H1 (cell line): ENCODE data around the gene LEMD1. TPM values are rescaled to one million over a fixed set of nuclear protein-coding genes. Genes with fewer than 3 reads are reported as not detected.
A peak's percentile ranks its signal among the peaks of the same experiment; 100 is the strongest.

Source experiments
- CTCF ChIA-PET: fragments of 300-600 bp; sonication (Branson Sonifier 250); formaldehyde crosslinking; loops from one replicate; lab custom pipeline; 2021; ENCODE audit not compliant: partially characterized antibody; lab: Charles Lee
- POLR2A ChIA-PET: fragments of 300-600 bp; sonication (Branson Sonifier 250); formaldehyde crosslinking; loops from one replicate; lab custom pipeline; 2021; ENCODE audit warnings: inconsistent platforms; ENCODE audit not compliant: partially characterized antibody; lab: Charles Lee
- DNase-seq, 2 experiments: peaks; one replicate each; pipeline versions ENCODE4 v3.0.0 to v3.0.0-alpha.2; 2010 to 2022; ENCODE audit warnings: low spot score in 2 of 2, low read depth in 1 of 2, mixed read lengths in 1 of 2
- FAIRE-seq: peaks from 2 replicates; lab custom pipeline; 2011; peaks lifted over from hg19 to GRCh38; lab: Jason Lieb, UNC
- H2AFZ ChIP-seq: 2 replicates; pipeline ENCODE4 v1.8.1; 2012; ENCODE audit warnings: low read length, inconsistent platforms
- H2AK5ac ChIP-seq: 2 replicates; pipeline ENCODE4 v1.6.1; 2013; ENCODE audit warnings: low read depth, low read length
- H2BK120ac ChIP-seq: replicated peaks from 2 replicates; pipeline ENCODE3; 2013; ENCODE audit warnings: low read depth, low read length, inconsistent platforms
- H2BK12ac ChIP-seq: 2 replicates; pipeline ENCODE4 v1.6.1; 2013; ENCODE audit warnings: low read depth, low read length
- H2BK15ac ChIP-seq: 2 replicates; pipeline ENCODE4 v1.6.1; 2013; ENCODE audit warnings: low read length
- H2BK20ac ChIP-seq: 2 replicates; pipeline ENCODE4 v1.6.1; 2013; ENCODE audit warnings: low read length
- H2BK5ac ChIP-seq: 2 replicates; pipeline ENCODE4 v1.6.1; 2013; ENCODE audit warnings: low read depth, low read length
- H3K14ac ChIP-seq: 2 replicates; pipeline ENCODE4 v1.6.1; 2013; ENCODE audit warnings: inconsistent platforms; ENCODE audit not compliant: insufficient read length
- H3K18ac ChIP-seq: 2 replicates; pipeline ENCODE4 v1.6.1; 2013; ENCODE audit warnings: low read length; ENCODE audit errors: extremely low read depth
- H3K23ac ChIP-seq: 2 replicates; pipeline ENCODE4 v1.6.1; 2013; ENCODE audit warnings: inconsistent platforms; ENCODE audit not compliant: insufficient read length
- H3K23me2 ChIP-seq: 2 replicates; pipeline ENCODE4 v1.6.1; 2013; ENCODE audit warnings: low read depth, low read length
- H3K27ac ChIP-seq: 2 replicates; pipeline ENCODE4 v1.6.1; 2011; ENCODE audit warnings: low read depth, low read length, inconsistent platforms
- H3K27me3 ChIP-seq, 4 experiments: replicated peaks in 1 of 4; 1 replicate in 1 of 4; 2 replicates in 3 of 4; pipeline versions ENCODE4 v1.6.1 to v1.8.1; 2011 to 2013; ENCODE audit warnings: low read length in 3 of 4, mild to moderate bottlenecking in 3 of 4, inconsistent platforms in 2 of 4, mixed read lengths in 2 of 4, moderate library complexity in 1 of 4; ENCODE audit not compliant: control insufficient read depth in 3 of 4, insufficient read depth in 3 of 4; ENCODE audit errors: extremely low read depth in 1 of 4
- H3K36me3 ChIP-seq, 4 experiments: 2 replicates each; pipeline versions ENCODE4 v1.6.1 to v1.8.1; 2011 to 2013; ENCODE audit warnings: mild to moderate bottlenecking in 4 of 4, low read length in 3 of 4, moderate library complexity in 2 of 4, control low read depth in 1 of 4, inconsistent platforms in 1 of 4; ENCODE audit not compliant: insufficient read depth in 4 of 4, control insufficient read depth in 2 of 4
- H3K4ac ChIP-seq: replicated peaks from 2 replicates; pipeline ENCODE3; 2013; ENCODE audit warnings: low read length, low read depth, mixed read lengths, inconsistent platforms; ENCODE audit not compliant: insufficient read length
- H3K4me1 ChIP-seq, 4 experiments: replicated peaks in 1 of 4; 1 replicate in 1 of 4; 2 replicates in 3 of 4; pipeline versions ENCODE4 v1.6.1 to v1.8.1; 2011 to 2013; ENCODE audit warnings: low read length in 3 of 4, inconsistent platforms in 2 of 4, mixed read lengths in 1 of 4; ENCODE audit not compliant: insufficient read depth in 4 of 4, control insufficient read depth in 3 of 4
- H3K4me2 ChIP-seq, 2 experiments: 2 replicates each; pipeline versions ENCODE4 v1.6.1 to v1.8.1; 2011 to 2013; ENCODE audit warnings: low read depth in 2 of 2, low read length in 2 of 2, control low read depth in 1 of 2, inconsistent platforms in 1 of 2, mild to moderate bottlenecking in 1 of 2; ENCODE audit not compliant: insufficient read depth in 1 of 2
- H3K4me3 ChIP-seq, 4 experiments: fragments of 200-600, 300-600 bp in 1 of 4; sonication (generic), shearing (Covaris generic), sonication (Bioruptor Twin) in 1 of 4; 2 replicates each; pipeline versions ENCODE4 v1.5.1 to v1.8.1; 2011 to 2016; ENCODE audit warnings: low read length in 4 of 4, low read depth in 3 of 4, control low read depth in 2 of 4, inconsistent platforms in 2 of 4, mild to moderate bottlenecking in 2 of 4, mixed read lengths in 1 of 4, moderate library complexity in 1 of 4; ENCODE audit not compliant: insufficient read depth in 2 of 4; ENCODE audit errors: extremely low read depth in 1 of 4
- H3K56ac ChIP-seq: replicated peaks from 2 replicates; pipeline ENCODE3; 2013; ENCODE audit warnings: low read depth, mild to moderate bottlenecking, mixed read lengths, low read length, inconsistent platforms; ENCODE audit not compliant: insufficient read length
- H3K79me1 ChIP-seq: 2 replicates; pipeline ENCODE4 v1.6.1; 2013; ENCODE audit warnings: low read depth, low read length, control low read depth
- H3K79me2 ChIP-seq, 2 experiments: 2 replicates each; pipeline versions ENCODE4 v1.6.1 to v1.8.1; 2012 to 2013; ENCODE audit warnings: low read length in 2 of 2, mild to moderate bottlenecking in 2 of 2, inconsistent platforms in 1 of 2; ENCODE audit not compliant: insufficient read depth in 2 of 2, control insufficient read depth in 1 of 2
- H3K9ac ChIP-seq, 4 experiments: replicated peaks in 1 of 4; 1 replicate in 1 of 4; 2 replicates in 3 of 4; pipeline versions ENCODE4 v1.6.1 to v1.8.1; 2011 to 2013; ENCODE audit warnings: low read depth in 3 of 4, low read length in 3 of 4, control low read depth in 2 of 4, mild to moderate bottlenecking in 2 of 4, moderate library complexity in 2 of 4, inconsistent platforms in 1 of 4; ENCODE audit errors: extremely low read depth in 1 of 4
- H3K9me3 ChIP-seq, 2 experiments: 2 replicates each; pipeline versions ENCODE4 v1.6.1 to v1.8.1; 2012 to 2013; ENCODE audit warnings: mild to moderate bottlenecking in 2 of 2, moderate library complexity in 2 of 2, control low read depth in 1 of 2, inconsistent platforms in 1 of 2, low read depth in 1 of 2, low read length in 1 of 2, mixed read lengths in 1 of 2; ENCODE audit not compliant: insufficient read depth in 2 of 2
- H4K20me1 ChIP-seq, 2 experiments: replicated peaks in 1 of 2; 2 replicates each; pipeline versions ENCODE3 to v1.8.1; 2011 to 2013; ENCODE audit warnings: inconsistent platforms in 2 of 2, low read length in 2 of 2, mild to moderate bottlenecking in 1 of 2; ENCODE audit not compliant: insufficient read depth in 2 of 2, control insufficient read depth in 1 of 2
- H4K5ac ChIP-seq: 2 replicates; pipeline ENCODE4 v1.6.1; 2013; ENCODE audit warnings: low read length, low read depth, mixed read lengths, inconsistent platforms; ENCODE audit not compliant: insufficient read length
- H4K8ac ChIP-seq: 2 replicates; pipeline ENCODE4 v1.8.0; 2013; ENCODE audit warnings: mild to moderate bottlenecking, moderate library complexity, low read length, inconsistent platforms; ENCODE audit not compliant: insufficient read depth; ENCODE audit errors: extremely low read depth
- H4K91ac ChIP-seq: replicated peaks from 2 replicates; pipeline ENCODE3; 2013; ENCODE audit warnings: low read length, mixed read lengths, inconsistent platforms; ENCODE audit not compliant: insufficient read length
- CBX5 ChIP-seq: fragments of 300-800, 300-1000 bp; sonication (generic); IDR thresholded peaks from 2 replicates; pipeline ENCODE4 v1.7.1; 2016; ENCODE audit warnings: antibody characterized with exemption, low read length, low read depth
- CHD2 ChIP-seq: IDR thresholded peaks from 2 replicates; pipeline ENCODE4 v1.6.1; 2012; ENCODE audit warnings: low read length, improper control_type of control experiment
- GTF2F1 ChIP-seq: IDR thresholded peaks from 2 replicates; pipeline ENCODE4 v1.6.1; 2012; ENCODE audit warnings: low read depth, low read length, improper control_type of control experiment, borderline replicate concordance
- RAD21 ChIP-seq, 2 experiments: IDR thresholded peaks in 1 of 2; conservative IDR thresholded peaks in 1 of 2; 2 replicates each; pipeline ENCODE4 v1.6.1; 2011; ENCODE audit warnings: low read depth in 2 of 2, low read length in 2 of 2, improper control_type of control experiment in 1 of 2, inconsistent platforms in 1 of 2, mild to moderate bottlenecking in 1 of 2, moderate library complexity in 1 of 2
- RBBP5 ChIP-seq: IDR thresholded peaks from 2 replicates; pipeline ENCODE4 v1.7.1; 2012; ENCODE audit warnings: low read depth, mild to moderate bottlenecking, inconsistent platforms, low read length, moderate library complexity, borderline replicate concordance
- SP1 ChIP-seq: IDR thresholded peaks from 2 replicates; pipeline ENCODE4 v1.6.1; 2011; ENCODE audit warnings: low read depth, low read length
- TCF12 ChIP-seq: IDR thresholded peaks from 2 replicates; pipeline ENCODE4 v1.6.1; 2011; ENCODE audit warnings: low read depth, mild to moderate bottlenecking, low read length
- WGBS, 2 experiments: shearing (Covaris generic) in 1 of 2; methylation state at CpG; one replicate each; pipeline versions ENCODE4 v1.1.6 to v1.1.7; 2013 to 2015; ENCODE audit warnings: low lambda C conversion rate in 2 of 2, mixed read lengths in 2 of 2, inconsistent platforms in 1 of 2, low coverage in 1 of 2, missing lambda C conversion rate in 1 of 2; ENCODE audit not compliant: insufficient replicate concordance in 2 of 2, insufficient coverage in 1 of 2, insufficient read length in 1 of 2; ENCODE audit errors: extremely low coverage in 1 of 2, missing lambda C conversion rate in 1 of 2; 5-methylcytosine and 5-hydroxymethylcytosine counted together
- polyA plus RNA-seq, 7 experiments: library from polyadenylated mRNA; depleted of rRNA in 3 of 7; stranded (reverse) in 5 of 7; unstranded in 2 of 7; fragments of >200 nt in 5 of 7; fragments of 200-250 nt in 2 of 7; gene quantifications; 1 replicate in 5 of 7; 2 replicates in 1 of 7; 4 replicates in 1 of 7; pipeline versions ENCODE4 v1.2.1 to v1.2.3, GENCODE V29; 2011 to 2013; ENCODE audit warnings: missing spikeins in 2 of 7, mixed read lengths in 2 of 7
- total RNA-seq: library from RNA; stranded (reverse); fragmentation: NEBNext Ultra II Directional; extraction: Animal tissue kit (Norgen Biotek cat#: 25700); gene quantifications from 2 replicates; pipeline ENCODE4 v1.2.1, GENCODE V29; 2021
- TF ChIP-seq, protein P1 (sequence below): IDR thresholded peaks from 2 replicates; pipeline ENCODE4 v1.6.1; 2012; ENCODE audit warnings: inconsistent platforms
- TF ChIP-seq, protein P2 (sequence below): IDR thresholded peaks from 2 replicates; pipeline ENCODE4 v1.6.1; 2012; ENCODE audit warnings: low read length, inconsistent platforms

Gene LEMD1
- total and polyA plus RNA-seq, 2 of the 8 experiments (the other 6 are each of a cell fraction or from before 2014, with no cell fraction given): 10.0 to 10.5 TPM

DNA sequence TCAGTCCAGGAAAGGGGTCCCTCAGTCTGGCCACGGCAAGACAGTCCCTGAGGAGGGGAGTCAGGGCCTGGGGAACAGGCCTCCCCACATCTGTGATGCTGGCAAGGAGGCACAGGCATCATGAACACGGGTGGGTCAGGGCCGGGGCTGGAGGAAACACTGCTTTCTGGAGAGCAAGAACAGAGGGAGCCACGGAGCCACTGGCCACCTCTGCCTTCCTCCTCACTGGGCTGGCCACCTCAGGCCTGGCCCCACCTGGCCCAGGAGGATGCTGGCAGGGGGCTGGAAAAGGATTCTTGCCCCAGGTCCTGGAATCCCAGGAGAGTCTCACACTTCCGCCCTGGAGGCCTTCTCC lies 18.2 kb upstream of the LEMD1 start:
- CTCF ChIA-PET: interaction anchor here (1.0 to 30.2 kb wide), 8 partner anchors 14 to 167 kb away, joined by 4 to 767 read pairs (median 8); partner anchors contain the start of genes BLACAT1 and LEMD1
- peaks cover 0 to 2% of the 10 kb centered on the region in 2 experiments for H4K20me1 ChIP-seq

More for the DNA sequence above, 18.2 kb upstream of the LEMD1 start:
- H3K4me2 ChIP-seq: no peak overlapping the region
- no peak overlapping the region for H3K27ac ChIP-seq
- H3K56ac ChIP-seq: no peak overlapping the region
- H3K4me3 ChIP-seq: no peak overlapping the region
- no peak overlapping the region for H4K8ac ChIP-seq
- TF ChIP-seq RAD21 (IDR thresholded peaks at IDR 0.05 in 1 of 2, conservative IDR thresholded peaks at IDR 0.05 in 1 of 2; ENCODE audit: low read depth in 2 of 2, low read length in 2 of 2) (no peak), RBBP5 (no peak), CHD2 (no peak), GTF2F1 (no peak), TCF12 (no peak), SP1 (no peak), CBX5 (no peak)
- TF ChIP-seq, protein P1, sequence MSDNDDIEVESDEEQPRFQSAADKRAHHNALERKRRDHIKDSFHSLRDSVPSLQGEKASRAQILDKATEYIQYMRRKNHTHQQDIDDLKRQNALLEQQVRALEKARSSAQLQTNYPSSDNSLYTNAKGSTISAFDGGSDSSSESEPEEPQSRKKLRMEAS: no peak
- TF ChIP-seq, protein P2, sequence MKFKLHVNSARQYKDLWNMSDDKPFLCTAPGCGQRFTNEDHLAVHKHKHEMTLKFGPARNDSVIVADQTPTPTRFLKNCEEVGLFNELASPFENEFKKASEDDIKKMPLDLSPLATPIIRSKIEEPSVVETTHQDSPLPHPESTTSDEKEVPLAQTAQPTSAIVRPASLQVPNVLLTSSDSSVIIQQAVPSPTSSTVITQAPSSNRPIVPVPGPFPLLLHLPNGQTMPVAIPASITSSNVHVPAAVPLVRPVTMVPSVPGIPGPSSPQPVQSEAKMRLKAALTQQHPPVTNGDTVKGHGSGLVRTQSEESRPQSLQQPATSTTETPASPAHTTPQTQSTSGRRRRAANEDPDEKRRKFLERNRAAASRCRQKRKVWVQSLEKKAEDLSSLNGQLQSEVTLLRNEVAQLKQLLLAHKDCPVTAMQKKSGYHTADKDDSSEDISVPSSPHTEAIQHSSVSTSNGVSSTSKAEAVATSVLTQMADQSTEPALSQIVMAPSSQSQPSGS: no peak
- FAIRE-seq (no peak), DNase-seq (no peak)
- no peaks in the 10 kb centered on the region for H3K36me3 ChIP-seq
- no peak overlapping the region for H4K5ac ChIP-seq
- H2AK5ac ChIP-seq: no peak overlapping the region
- no peak overlapping the region for H3K23ac ChIP-seq
- H4K91ac ChIP-seq: peak overlapping the region; percentile 45
- no peak overlapping the region for H3K9ac ChIP-seq
- peaks cover 2% of the 10 kb centered on the region; the same call in 1 of the 2 replicates for H3K79me1 ChIP-seq
- H3K14ac ChIP-seq: no peak overlapping the region
- peaks cover 0 to 11% (median 4%) of the 10 kb centered on the region in 4 experiments; a peak in 3 of 7 replicates for H3K27me3 ChIP-seq
- 0 out of 2 replicates have a peak overlapping the region, but pooled peaks have one; percentile 20 for H3K18ac ChIP-seq
- no peaks in the 10 kb centered on the region for H3K23me2 ChIP-seq
- peaks cover 36 to 63% (median 47%) of the 10 kb centered on the region in 4 experiments for H3K4me1 ChIP-seq
- POLR2A ChIA-PET: interaction anchor here (0.8 to 13.3 kb wide), 5 partner anchors 10 to 70 kb away, joined by 3 to 220 read pairs (median 10); partner anchors contain the start of gene BLACAT1
- H3K79me2 ChIP-seq: no peaks in the 10 kb centered on the region
- 0 out of 2 replicates have a peak overlapping the region, but pooled peaks have one; percentile 72 for H2BK15ac ChIP-seq
- peak overlapping the region; percentile 80; the same call in 1 of the 2 replicates for H2BK12ac ChIP-seq
- peak overlapping the region; percentile 71; the same call in 1 of the 2 replicates for H2BK5ac ChIP-seq
- 0 out of 2 replicates have a peak overlapping the region, but pooled peaks have one; percentile 32 for H2BK20ac ChIP-seq
- whole genome bisulfite sequencing, 2 experiments: 85% methylated on average over 3 of the region's 5 CpGs; no CpG with 5 or more reads in 1 of the 2 experiments
- H3K4ac ChIP-seq: no peak overlapping the region
- H2AFZ ChIP-seq: no peak overlapping the region
- H3K9me3 ChIP-seq: no peaks in the 10 kb centered on the region
- no peak overlapping the region for H2BK120ac ChIP-seq
